ENCODE measurements around the gene IL1RAP.

DNA sequence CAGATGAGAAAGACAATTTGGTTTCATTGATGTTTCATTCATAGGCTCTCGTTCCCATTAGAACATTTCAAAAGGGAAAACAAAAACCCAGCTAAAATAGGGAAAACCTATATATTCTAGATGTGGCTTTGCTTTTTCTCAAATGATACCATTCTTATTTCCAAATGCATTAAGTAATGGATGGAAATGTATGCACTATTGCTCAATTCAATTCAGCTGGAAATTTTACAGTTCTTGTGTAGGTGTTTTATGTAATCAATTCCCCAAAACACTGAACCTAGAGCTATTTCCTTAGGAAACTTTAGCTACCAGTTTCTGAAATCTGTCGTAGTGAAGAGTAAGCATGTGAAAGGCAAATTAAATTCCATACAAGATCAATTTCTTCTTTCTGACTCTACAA, 11.7 kb downstream of the IL1RAP start:
- TF ChIP-seq, protein P1, sequence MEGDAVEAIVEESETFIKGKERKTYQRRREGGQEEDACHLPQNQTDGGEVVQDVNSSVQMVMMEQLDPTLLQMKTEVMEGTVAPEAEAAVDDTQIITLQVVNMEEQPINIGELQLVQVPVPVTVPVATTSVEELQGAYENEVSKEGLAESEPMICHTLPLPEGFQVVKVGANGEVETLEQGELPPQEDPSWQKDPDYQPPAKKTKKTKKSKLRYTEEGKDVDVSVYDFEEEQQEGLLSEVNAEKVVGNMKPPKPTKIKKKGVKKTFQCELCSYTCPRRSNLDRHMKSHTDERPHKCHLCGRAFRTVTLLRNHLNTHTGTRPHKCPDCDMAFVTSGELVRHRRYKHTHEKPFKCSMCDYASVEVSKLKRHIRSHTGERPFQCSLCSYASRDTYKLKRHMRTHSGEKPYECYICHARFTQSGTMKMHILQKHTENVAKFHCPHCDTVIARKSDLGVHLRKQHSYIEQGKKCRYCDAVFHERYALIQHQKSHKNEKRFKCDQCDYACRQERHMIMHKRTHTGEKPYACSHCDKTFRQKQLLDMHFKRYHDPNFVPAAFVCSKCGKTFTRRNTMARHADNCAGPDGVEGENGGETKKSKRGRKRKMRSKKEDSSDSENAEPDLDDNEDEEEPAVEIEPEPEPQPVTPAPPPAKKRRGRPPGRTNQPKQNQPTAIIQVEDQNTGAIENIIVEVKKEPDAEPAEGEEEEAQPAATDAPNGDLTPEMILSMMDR (IDR thresholded peaks at IDR 0.05) = no peak
- TF ChIP-seq POLR2A (IDR thresholded peaks at IDR 0.05) = no peak
